IMR-90 (cell line): ENCODE results near the gene THRB.

Source experiments
- CTCF ChIP-seq: conservative IDR thresholded peaks from 2 replicates; pipeline ENCODE4 v1.5.1; 2012; ENCODE audit warnings: mild to moderate bottlenecking, low read depth, low read length, improper control_type of control experiment
- POLR2A ChIP-seq: IDR thresholded peaks from 2 replicates; pipeline ENCODE4 v1.6.1; 2012; ENCODE audit warnings: mild to moderate bottlenecking, low read depth, low read length
- RAD21 ChIP-seq: IDR thresholded peaks from 2 replicates; pipeline ENCODE4 v1.6.1; 2012; ENCODE audit warnings: low read length, improper control_type of control experiment
- RCOR1 ChIP-seq: IDR thresholded peaks from 2 replicates; pipeline ENCODE4 v1.6.1; 2012; ENCODE audit warnings: mild to moderate bottlenecking, low read length, improper control_type of control experiment; ENCODE audit not compliant: insufficient replicate concordance

- TF ChIP-seq POLR2A: no peak
- no peak for TF ChIP-seq RAD21
- TF ChIP-seq CTCF: no peak
- TF ChIP-seq RCOR1: no peak
Observed at GRCh38 chr3:24460974-24461373, 33.7 kb downstream of the THRB start.
